Measurements from ENCODE around the gene CYTH2.
"Not testable (repeated sequence)": the region's sequence is repeated elsewhere in the genome, so short reads cannot be mapped to it uniquely, and the experiment has no call there.

The CYTH2 gene

GRCh38 chr19:48478339-48479256 is 9.4 kb downstream of the CYTH2 start:
- no peak for DNase-seq

GRCh38 chr19:48479686-48480085 is 10.5 kb downstream of the CYTH2 start:
- no peak for DNase-seq

GRCh38 chr19:48480183-48480557 is 11.0 kb downstream of the CYTH2 start:
- DNase-seq = peak; percentile 41

GRCh38 chr19:48480558-48481500 is 11.7 kb downstream of the CYTH2 start:
- peak; percentile 71 for DNase-seq

GRCh38 chr19:48481846-48482639 is 12.9 kb downstream of the CYTH2 start:
- no peak for DNase-seq

GRCh38 chr19:48483301-48483700 is 14.1 kb downstream of the CYTH2 start:
- DNase-seq = no peak

- no peak for DNase-seq
Observed at GRCh38 chr19:48484247-48484893, 15.2 kb downstream of the CYTH2 start.

GRCh38 chr19:48484931-48485612 is 15.9 kb downstream of the CYTH2 start:
- DNase-seq = no peak

- DNase-seq = not testable (repeated sequence)
Observed at GRCh38 chr19:48486706-48487105, 17.5 kb downstream of the CYTH2 start.

GRCh38 chr19:48487544-48487943 is 18.4 kb downstream of the CYTH2 start:
- DNase-seq = no peak

- DNase-seq = no peak
Observed at GRCh38 chr19:48487948-48488347, 18.8 kb downstream of the CYTH2 start.

GRCh38 chr19:48488478-48488877 is 19.3 kb downstream of the CYTH2 start:
- not testable (repeated sequence) for DNase-seq

GRCh38 chr19:48489608-48490216 is 20.5 kb downstream of the CYTH2 start:
- DNase-seq = peak; percentile 89

- DNase-seq = peak; percentile 63
Observed at GRCh38 chr19:48490981-48491792, 22.0 kb downstream of the CYTH2 start.

- no peak for DNase-seq
Observed at GRCh38 chr19:48491793-48492123, 22.6 kb downstream of the CYTH2 start.

GRCh38 chr19:48492925-48493717 is 24.0 kb downstream of the CYTH2 start:
- peak; percentile 87 for DNase-seq

- DNase-seq = no peak
Observed at GRCh38 chr19:48493718-48494401, 24.7 kb downstream of the CYTH2 start.

GRCh38 chr19:48495396-48495795 is 26.2 kb downstream of the CYTH2 start:
- no peak for DNase-seq
